ENCODE results near the gene TMEM74B.

DNA sequence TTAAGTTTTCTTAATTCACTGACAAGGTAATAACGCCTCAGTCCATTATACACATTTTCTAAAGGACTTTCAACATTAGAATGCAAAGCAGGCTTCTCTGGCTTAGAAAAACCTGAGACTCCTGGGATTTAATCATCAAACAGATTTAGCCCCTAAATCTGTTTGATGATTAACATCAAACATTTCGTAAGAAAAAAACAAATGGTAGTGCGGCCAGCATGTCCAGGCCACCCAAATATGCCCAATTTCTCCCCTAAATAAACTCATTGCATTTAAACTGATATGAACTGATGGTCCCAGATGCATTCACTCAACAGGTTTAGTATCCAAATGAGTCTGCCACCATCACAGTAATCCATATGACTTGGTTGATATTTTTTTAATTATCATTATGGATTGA is 6.2 kb downstream of the TMEM74B start:
- TF ChIP-seq, protein P1, sequence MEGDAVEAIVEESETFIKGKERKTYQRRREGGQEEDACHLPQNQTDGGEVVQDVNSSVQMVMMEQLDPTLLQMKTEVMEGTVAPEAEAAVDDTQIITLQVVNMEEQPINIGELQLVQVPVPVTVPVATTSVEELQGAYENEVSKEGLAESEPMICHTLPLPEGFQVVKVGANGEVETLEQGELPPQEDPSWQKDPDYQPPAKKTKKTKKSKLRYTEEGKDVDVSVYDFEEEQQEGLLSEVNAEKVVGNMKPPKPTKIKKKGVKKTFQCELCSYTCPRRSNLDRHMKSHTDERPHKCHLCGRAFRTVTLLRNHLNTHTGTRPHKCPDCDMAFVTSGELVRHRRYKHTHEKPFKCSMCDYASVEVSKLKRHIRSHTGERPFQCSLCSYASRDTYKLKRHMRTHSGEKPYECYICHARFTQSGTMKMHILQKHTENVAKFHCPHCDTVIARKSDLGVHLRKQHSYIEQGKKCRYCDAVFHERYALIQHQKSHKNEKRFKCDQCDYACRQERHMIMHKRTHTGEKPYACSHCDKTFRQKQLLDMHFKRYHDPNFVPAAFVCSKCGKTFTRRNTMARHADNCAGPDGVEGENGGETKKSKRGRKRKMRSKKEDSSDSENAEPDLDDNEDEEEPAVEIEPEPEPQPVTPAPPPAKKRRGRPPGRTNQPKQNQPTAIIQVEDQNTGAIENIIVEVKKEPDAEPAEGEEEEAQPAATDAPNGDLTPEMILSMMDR (conservative IDR thresholded peaks at IDR 0.05; ENCODE audit: low read length), result no peak
- TF ChIP-seq EZH2phosphoT487 (IDR thresholded peaks at IDR 0.05; ENCODE audit: borderline replicate concordance, low read depth, low read length), result no peak

Data from OCI-LY7 (cell line).